LNCAP (cell line): ENCODE data around the gene IL3.

ENCODE experiments used
- TF ChIP-seq, protein P1 (sequence below): fragments of 450-650 bp; IDR thresholded peaks from 2 replicates; pipeline ENCODE4 v1.5.1; 2017; ENCODE audit warnings: mild to moderate bottlenecking

The IL3 gene

DNA sequence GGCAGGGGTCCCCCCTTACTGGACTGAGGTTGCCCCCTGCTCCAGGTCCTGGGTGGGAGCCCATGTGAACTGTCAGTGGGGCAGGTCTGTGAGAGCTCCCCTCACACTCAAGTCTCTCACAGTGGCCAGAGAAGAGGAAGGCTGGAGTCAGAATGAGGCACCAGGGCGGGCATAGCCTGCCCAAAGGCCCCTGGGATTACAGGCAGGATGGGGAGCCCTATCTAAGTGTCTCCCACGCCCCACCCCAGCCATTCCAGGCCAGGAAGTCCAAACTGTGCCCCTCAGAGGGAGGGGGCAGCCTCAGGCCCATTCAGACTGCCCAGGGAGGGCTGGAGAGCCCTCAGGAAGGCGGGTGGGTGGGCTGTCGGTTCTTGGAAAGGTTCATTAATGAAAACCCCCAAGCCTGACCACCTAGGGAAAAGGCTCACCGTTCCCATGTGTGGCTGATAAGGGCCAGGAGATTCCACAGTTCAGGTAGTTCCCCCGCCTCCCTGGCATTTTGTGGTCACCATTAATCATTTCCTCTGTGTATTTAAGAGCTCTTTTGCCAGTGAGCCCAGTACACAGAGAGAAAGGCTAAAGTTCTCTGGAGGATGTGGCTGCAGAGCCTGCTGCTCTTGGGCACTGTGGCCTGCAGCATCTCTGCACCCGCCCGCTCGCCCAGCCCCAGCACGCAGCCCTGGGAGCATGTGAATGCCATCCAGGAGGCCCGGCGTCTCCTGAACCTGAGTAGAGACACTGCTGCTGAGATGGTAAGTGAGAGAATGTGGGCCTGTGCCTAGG, 13.0 kb downstream of the IL3 start, which contains the start of gene CSF2:
TSS of gene CSF2 (plus strand) at position 559 of the 783 bp plus-strand sequence. CDS start at position 594, 35 bp downstream.
- TF ChIP-seq, protein P1, sequence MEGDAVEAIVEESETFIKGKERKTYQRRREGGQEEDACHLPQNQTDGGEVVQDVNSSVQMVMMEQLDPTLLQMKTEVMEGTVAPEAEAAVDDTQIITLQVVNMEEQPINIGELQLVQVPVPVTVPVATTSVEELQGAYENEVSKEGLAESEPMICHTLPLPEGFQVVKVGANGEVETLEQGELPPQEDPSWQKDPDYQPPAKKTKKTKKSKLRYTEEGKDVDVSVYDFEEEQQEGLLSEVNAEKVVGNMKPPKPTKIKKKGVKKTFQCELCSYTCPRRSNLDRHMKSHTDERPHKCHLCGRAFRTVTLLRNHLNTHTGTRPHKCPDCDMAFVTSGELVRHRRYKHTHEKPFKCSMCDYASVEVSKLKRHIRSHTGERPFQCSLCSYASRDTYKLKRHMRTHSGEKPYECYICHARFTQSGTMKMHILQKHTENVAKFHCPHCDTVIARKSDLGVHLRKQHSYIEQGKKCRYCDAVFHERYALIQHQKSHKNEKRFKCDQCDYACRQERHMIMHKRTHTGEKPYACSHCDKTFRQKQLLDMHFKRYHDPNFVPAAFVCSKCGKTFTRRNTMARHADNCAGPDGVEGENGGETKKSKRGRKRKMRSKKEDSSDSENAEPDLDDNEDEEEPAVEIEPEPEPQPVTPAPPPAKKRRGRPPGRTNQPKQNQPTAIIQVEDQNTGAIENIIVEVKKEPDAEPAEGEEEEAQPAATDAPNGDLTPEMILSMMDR = no peak

DNA sequence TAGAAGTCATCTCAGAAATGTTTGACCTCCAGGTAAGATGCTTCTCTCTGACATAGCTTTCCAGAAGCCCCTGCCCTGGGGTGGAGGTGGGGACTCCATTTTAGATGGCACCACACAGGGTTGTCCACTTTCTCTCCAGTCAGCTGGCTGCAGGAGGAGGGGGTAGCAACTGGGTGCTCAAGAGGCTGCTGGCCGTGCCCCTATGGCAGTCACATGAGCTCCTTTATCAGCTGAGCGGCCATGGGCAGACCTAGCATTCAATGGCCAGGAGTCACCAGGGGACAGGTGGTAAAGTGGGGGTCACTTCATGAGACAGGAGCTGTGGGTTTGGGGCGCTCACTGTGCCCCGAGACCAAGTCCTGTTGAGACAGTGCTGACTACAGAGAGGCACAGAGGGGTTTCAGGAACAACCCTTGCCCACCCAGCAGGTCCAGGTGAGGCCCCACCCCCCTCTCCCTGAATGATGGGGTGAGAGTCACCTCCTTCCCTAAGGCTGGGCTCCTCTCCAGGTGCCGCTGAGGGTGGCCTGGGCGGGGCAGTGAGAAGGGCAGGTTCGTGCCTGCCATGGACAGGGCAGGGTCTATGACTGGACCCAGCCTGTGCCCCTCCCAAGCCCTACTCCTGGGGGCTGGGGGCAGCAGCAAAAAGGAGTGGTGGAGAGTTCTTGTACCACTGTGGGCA, 13.8 kb downstream of the IL3 start:
- TF ChIP-seq, protein P1 = no peak

DNA sequence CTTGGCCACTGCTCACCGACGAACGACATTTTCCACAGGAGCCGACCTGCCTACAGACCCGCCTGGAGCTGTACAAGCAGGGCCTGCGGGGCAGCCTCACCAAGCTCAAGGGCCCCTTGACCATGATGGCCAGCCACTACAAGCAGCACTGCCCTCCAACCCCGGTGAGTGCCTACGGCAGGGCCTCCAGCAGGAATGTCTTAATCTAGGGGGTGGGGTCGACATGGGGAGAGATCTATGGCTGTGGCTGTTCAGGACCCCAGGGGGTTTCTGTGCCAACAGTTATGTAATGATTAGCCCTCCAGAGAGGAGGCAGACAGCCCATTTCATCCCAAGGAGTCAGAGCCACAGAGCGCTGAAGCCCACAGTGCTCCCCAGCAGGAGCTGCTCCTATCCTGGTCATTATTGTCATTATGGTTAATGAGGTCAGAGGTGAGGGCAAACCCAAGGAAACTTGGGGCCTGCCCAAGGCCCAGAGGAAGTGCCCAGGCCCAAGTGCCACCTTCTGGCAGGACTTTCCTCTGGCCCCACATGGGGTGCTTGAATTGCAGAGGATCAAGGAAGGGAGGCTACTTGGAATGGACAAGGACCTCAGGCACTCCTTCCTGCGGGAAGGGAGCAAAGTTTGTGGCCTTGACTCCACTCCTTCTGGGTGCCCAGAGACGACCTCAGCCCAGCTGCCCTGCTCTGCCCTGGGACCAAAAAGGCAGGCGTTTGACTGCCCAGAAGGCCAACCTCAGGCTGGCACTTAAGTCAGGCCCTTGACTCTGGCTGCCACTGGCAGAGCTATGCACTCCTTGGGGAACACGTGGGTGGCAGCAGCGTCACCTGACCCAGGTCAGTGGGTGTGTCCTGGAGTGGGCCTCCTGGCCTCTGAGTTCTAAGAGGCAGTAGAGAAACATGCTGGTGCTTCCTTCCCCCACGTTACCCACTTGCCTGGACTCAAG, 14.6 kb downstream of the IL3 start:
- TF ChIP-seq, protein P1 = no peak

DNA sequence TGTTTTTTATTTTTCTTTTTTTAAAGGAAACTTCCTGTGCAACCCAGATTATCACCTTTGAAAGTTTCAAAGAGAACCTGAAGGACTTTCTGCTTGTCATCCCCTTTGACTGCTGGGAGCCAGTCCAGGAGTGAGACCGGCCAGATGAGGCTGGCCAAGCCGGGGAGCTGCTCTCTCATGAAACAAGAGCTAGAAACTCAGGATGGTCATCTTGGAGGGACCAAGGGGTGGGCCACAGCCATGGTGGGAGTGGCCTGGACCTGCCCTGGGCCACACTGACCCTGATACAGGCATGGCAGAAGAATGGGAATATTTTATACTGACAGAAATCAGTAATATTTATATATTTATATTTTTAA, 15.2 kb downstream of the IL3 start:
- TF ChIP-seq, protein P1 = no peak

DNA sequence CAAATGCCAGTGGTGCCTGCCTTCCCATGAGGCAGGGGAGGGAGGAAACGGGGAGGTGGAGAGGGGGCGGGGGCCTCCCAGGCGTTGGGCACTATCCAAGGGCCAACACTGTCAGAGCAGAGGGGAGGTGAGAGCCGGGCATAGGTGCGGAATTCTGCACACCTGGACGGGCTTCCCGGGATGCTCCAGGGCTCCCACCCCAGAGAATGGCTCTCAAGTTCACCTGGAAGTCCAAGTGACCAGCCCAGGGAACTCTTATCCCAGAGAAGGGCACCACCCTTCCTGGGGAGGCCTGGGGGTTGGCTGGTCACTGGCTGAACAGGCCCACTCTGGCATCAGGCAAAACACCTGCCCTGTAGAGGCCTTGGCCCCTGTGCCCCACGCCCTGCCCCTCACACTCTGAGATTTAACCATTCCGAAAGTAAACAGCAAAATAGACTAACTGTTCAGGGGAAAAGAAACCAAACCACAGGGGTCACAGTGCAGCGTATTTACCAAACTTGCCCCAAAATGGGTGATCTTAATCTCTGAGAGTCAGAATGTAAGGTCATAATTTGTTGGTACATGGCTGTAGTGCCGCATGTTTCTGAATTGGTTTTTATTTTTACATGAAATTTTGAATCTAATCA, 15.9 kb downstream of the IL3 start:
- TF ChIP-seq, protein P1 = no peak

DNA sequence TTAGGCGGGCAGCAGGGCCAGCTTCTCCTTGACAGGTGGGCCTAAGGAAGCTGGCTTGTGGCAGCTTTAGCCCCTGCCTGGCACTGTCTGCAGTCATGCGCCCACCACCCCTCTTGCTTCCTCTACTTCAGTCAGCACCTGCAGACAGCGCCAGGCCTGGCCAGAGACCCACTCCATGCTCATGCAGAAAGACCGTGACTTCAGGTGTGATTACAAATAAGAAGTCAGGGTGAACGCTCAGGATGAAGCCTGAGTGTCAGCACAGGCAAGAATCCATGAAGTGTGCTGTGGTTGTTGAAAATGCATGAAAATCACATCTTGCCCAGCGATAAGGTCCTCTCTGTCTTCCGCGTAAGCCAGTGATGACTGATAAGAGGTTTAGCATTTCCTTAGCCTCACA, 16.5 kb downstream of the IL3 start:
- TF ChIP-seq, protein P1 = no peak

DNA sequence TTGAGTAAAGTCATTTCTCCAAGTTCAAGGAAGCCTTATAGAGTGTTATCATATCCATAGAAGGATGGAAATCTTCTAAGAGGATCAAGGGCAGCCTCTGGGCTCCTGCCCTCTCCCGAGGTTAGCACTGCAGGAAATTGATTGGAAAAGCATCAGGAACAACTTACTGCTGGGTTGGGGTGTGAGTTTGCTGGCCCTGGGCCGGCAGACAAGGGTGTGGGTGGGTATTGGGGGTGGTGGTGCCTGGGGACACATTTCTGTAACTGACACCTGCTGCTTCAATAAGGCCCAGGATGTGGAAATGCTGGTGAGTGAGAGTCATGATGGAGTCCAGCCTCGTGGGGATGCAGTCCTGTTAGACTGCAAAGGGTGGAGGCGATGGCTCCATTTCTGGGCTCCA, 18.6 kb downstream of the IL3 start:
- TF ChIP-seq, protein P1 = no peak
